Esophagus squamous epithelium (tissue), 5 donors: Measurements from ENCODE around the gene DNAJC5G. TPM values are rescaled to one million over a fixed set of nuclear protein-coding genes. Genes with fewer than 3 reads are reported as not detected.

Experiments
- DNase-seq: peaks from one replicate; lab custom pipeline; 2025; lab: John Stamatoyannopoulos, UW
- H3K27ac ChIP-seq, 4 donors: fragments of 200-600 bp; sonication (generic); one replicate each; pipeline ENCODE4 v1.5.1; 2016 to 2019; ENCODE audit warnings: mild to moderate bottlenecking in 1 of 4
- H3K27me3 ChIP-seq, 4 donors: fragments of 200-600 bp; sonication (generic); 1 replicate in 3 of 4; 2 replicates in 1 of 4; pipeline versions ENCODE4 v1.5.1 to v1.6.0; 2017 to 2021; ENCODE audit warnings: antibody characterized with exemption in 1 of 4
- H3K36me3 ChIP-seq, 3 donors: fragments of 200-600 bp; sonication (generic); one replicate each; pipeline ENCODE4 v1.5.1; 2016 to 2019
- H3K4me1 ChIP-seq, 3 donors: fragments of 200-600 bp; sonication (generic); one replicate each; pipeline ENCODE4 v1.5.1; 2017 to 2019
- H3K4me3 ChIP-seq, 4 donors: fragments of 200-600 bp; sonication (generic); 1 replicate in 3 of 4; 2 replicates in 1 of 4; pipeline ENCODE4 v1.5.1; 2016 to 2019; ENCODE audit warnings: mild to moderate bottlenecking in 2 of 4, moderate library complexity in 1 of 4
- H3K9me3 ChIP-seq, 3 donors: fragments of 200-600 bp; sonication (generic); one replicate each; pipeline ENCODE4 v1.5.1; 2016 to 2019
- POLR2A ChIP-seq, 4 donors: fragments of 450-650 bp; IDR thresholded peaks; one replicate each; pipeline ENCODE4 v1.6.1; 2017; ENCODE audit warnings: antibody characterized with exemption in 4 of 4, mild to moderate bottlenecking in 4 of 4, moderate library complexity in 3 of 4
- WGBS, 2 donors: methylation state at CpG; one replicate each; pipeline ENCODE4 v1.1.5; 2018; 5-methylcytosine and 5-hydroxymethylcytosine counted together
- intact Hi-C: fragments of 100-400 bp; cut with DNase I; formaldehyde crosslinking; loops from one replicate; pipeline ENCODE4 v1.15.0; 2022
- total RNA-seq, 4 donors: library from RNA; depleted of rRNA; stranded (reverse); fragments of >200 nt; gene quantifications; one replicate each; pipeline ENCODE4 v1.1.0, GENCODE V29; 2016
- TF ChIP-seq, protein P1 (sequence below), 6 experiments: fragments of 450-650 bp in 4 of 6; fragments of 200-600 bp in 2 of 6; sonication (generic) in 2 of 6; IDR thresholded peaks; one replicate each; pipeline ENCODE4 v1.5.1; 2016 to 2019; ENCODE audit warnings: antibody characterized with exemption in 6 of 6, mild to moderate bottlenecking in 4 of 6, moderate library complexity in 4 of 6
- donor health status: DM: yes; HTN: yes; CAD: no.

The DNAJC5G gene
- total RNA-seq, 4 donors from 2014 or later: 0.38 TPM; not detected in 3

DNA sequence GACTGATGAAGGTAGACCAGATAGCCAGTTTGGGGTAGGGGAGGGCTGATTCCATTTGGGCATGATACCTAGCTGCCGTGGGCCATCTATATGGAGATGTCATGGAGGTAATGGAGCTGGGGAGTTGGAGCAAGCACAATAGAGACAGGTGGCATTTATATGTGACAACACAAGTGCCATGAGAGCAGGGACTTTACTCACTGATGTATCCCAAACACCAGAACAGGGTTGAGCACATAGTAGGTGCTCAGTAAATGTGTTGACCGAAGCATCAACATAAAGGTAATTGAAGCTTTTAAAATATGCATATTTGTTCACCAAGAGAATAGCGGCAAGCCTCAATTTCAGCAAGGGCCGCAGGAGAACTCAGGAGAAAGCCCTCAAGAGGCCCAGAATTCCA lies 27.3 kb upstream of the DNAJC5G start:
- Histone ChIP-seq H3K27ac (no peak overlapping the region), H3K4me1 (peaks cover 0 to 9% (median 0%) of the 10 kb centered on the region in 3 donors), H3K36me3 (peaks cover 1 to 23% (median 14%) of the 10 kb centered on the region in 3 donors), H3K4me3 (no peak overlapping the region), H3K27me3 (peaks cover 0 to 45% (median 2%) of the 10 kb centered on the region in 4 donors), H3K9me3 (no peaks in the 10 kb centered on the region)
- DNase-seq: no peak
- no peak for TF ChIP-seq POLR2A (IDR thresholded peaks at IDR 0.05)
- TF ChIP-seq, protein P1, sequence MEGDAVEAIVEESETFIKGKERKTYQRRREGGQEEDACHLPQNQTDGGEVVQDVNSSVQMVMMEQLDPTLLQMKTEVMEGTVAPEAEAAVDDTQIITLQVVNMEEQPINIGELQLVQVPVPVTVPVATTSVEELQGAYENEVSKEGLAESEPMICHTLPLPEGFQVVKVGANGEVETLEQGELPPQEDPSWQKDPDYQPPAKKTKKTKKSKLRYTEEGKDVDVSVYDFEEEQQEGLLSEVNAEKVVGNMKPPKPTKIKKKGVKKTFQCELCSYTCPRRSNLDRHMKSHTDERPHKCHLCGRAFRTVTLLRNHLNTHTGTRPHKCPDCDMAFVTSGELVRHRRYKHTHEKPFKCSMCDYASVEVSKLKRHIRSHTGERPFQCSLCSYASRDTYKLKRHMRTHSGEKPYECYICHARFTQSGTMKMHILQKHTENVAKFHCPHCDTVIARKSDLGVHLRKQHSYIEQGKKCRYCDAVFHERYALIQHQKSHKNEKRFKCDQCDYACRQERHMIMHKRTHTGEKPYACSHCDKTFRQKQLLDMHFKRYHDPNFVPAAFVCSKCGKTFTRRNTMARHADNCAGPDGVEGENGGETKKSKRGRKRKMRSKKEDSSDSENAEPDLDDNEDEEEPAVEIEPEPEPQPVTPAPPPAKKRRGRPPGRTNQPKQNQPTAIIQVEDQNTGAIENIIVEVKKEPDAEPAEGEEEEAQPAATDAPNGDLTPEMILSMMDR (IDR thresholded peaks at IDR 0.05): no peak
- intact Hi-C loops: no loop called here
- 85 to 87% methylated on average over 4 of the region's 4 CpGs for WGBS, 2 donors

DNA sequence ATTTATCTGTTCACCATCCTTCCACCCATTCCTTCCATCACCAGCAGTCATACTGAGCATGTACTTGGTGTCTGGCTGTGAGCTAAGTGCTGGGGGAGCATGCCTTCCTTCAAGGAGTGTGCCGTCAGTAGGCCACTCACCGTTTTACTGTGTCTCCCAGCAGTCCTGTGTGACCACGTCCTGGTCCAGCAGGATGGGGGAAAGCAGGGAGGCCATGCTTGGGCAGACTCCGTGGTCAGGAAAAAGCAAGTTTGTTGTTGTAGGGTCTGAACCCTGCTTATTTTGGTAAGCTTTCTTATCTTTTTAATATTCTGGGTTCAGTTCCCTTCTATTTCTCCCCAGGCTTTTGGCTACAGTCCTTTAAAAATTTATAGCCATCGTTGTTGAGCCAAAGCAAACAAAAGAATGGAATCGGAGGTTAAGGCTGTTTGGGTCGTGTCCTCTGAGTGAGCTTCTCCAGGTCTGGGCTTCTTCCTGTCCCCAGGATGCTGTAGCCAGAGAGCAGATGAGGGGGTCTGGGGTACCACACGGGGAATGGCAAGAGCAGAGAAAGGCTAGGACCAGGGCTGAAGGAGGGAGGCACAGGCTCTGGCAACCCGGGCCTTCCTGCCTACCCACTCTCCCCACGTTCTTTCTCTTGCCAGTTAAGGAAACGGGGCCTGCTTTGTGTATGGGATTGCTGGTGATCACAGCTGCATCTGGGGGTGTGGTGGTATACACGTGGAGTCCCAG lies 25.9 kb upstream of the DNAJC5G start:
- DNase-seq: no peak
- H3K9me3 ChIP-seq: no peaks in the 10 kb centered on the region
- H3K4me1 ChIP-seq: peaks cover 0 to 9% (median 0%) of the 10 kb centered on the region in 3 donors
- H3K27ac ChIP-seq: no peak overlapping the region
- H3K27me3 ChIP-seq: peaks cover 0 to 58% (median 2%) of the 10 kb centered on the region in 4 donors
- intact Hi-C loops: no loop called here
- no peak overlapping the region for H3K4me3 ChIP-seq
- TF ChIP-seq, protein P1 (IDR thresholded peaks at IDR 0.05): no peak
- no peak for TF ChIP-seq POLR2A (IDR thresholded peaks at IDR 0.05)
- peaks cover 0 to 9% (median under 1%) of the 10 kb centered on the region in 3 donors for H3K36me3 ChIP-seq
- whole genome bisulfite sequencing, 2 donors: 33 to 41% methylated on average over 8 to 11 of the region's 12 CpGs

DNA sequence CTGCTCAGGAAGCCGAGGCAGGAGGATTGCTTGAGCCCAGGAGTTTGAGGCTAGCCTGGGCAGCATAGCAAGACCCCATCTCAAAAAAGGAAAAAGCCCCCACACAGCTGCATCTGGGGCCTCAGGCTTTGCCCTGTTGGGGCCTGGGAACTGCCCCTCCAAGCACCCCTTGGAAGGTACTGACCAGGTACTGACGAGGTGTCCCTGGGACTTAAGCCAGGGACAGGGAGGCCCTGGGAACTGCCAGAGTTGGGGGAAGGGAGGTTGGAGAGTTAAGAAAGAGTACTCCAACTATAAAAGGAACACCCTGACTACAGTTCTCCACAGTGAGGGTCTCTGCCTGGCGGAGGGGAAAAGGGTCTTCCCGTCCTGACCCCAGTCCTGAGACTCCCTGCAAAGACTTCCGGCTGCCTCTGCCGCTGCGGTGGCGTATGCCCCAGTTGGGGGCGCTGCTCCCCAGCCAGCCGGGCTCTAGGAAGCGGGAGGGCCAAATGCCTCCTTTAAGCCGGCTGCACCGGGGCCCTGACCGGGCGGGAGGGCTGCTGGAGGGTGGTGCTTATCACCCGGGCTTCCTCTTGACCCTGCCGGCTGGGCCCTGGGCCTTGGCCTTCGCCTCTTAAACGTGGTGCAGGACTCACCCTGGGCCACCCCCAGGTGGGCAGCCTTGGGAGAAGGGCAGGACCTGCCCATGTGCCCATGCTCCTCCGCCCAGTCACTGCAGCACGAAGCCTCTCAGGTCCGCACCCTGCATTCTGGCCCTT lies 25.2 kb upstream of the DNAJC5G start:
- peaks cover 0 to 9% (median 0%) of the 10 kb centered on the region in 3 donors for H3K4me1 ChIP-seq
- intact Hi-C loops: no loop called here
- no peak overlapping the region for H3K27ac ChIP-seq
- H3K27me3 ChIP-seq: peaks cover 0 to 64% (median 2%) of the 10 kb centered on the region in 4 donors
- TF ChIP-seq, protein P1 (IDR thresholded peaks at IDR 0.05): peak in 5 of 6 experiments; percentile 36 to 73 (median 53)
- TF ChIP-seq POLR2A (IDR thresholded peaks at IDR 0.05): no peak
- no peak overlapping the region for H3K4me3 ChIP-seq
- H3K36me3 ChIP-seq: peaks cover 0 to 1% (median 0%) of the 10 kb centered on the region in 3 donors
- DNase-seq: no peak
- WGBS, 2 donors: 26 to 70% methylated on average over 2 to 16 of the region's 22 CpGs
- no peaks in the 10 kb centered on the region for H3K9me3 ChIP-seq

DNA sequence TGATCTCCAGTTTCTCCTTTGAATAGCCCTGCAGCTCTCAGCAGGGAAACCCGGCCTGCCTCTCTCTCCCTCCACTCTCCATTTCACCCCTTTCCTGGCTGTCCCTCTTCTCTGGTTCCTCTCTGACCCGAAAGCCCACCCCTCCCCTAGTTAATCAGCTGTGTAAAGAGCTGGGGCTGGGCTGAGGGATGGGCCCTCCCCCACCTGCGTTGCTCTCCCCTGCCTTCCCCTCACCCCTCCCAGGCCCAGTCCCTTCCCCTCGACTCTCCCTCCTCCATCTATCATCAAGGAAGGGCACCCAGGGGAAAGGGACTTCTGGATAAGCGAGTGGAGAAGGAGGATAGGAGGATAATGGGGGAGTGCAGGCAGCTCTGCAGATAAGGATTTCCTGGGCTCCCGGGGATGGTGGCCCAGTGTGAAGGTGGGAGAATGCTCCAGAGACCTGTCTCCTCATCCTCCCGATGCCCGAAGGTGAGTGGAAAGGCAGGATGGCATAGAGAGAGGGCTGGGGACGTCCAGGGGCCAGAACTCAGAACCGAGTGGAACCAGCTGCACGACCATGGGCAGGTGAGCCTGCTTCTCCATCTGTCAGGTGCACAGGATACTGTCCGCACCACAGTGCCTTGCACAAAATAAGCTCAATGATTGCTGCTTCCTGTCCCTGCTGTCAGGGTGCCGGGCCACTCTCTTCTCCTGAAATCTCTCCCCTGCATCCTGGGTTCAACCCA lies 24.4 kb upstream of the DNAJC5G start:
- peaks cover 0 to 70% (median 2%) of the 10 kb centered on the region in 4 donors for H3K27me3 ChIP-seq
- WGBS, 2 donors: 38 to 51% methylated on average over 10 to 11 of the region's 13 CpGs
- intact Hi-C loops: no loop called here
- H3K36me3 ChIP-seq: no peaks in the 10 kb centered on the region
- TF ChIP-seq, protein P1 (IDR thresholded peaks at IDR 0.05): no peak
- TF ChIP-seq POLR2A (IDR thresholded peaks at IDR 0.05): no peak
- H3K4me1 ChIP-seq: peaks cover 0 to 9% (median 0%) of the 10 kb centered on the region in 3 donors
- no peak for DNase-seq
- H3K9me3 ChIP-seq: no peaks in the 10 kb centered on the region
- no peak overlapping the region for H3K4me3 ChIP-seq
- no peak overlapping the region for H3K27ac ChIP-seq
